GM18909 (cell line): ENCODE results near the gene ZNF468.
"Not testable (repeated sequence)": the region's sequence is repeated elsewhere in the genome, so short reads cannot be mapped to it uniquely, and the experiment has no call there.

ENCODE experiments used
- ATAC-seq: cut with Tn5 transposase; IDR thresholded peaks from one replicate; pipeline ENCODE4 v1.9.1; 2021; ENCODE audit warnings: mild to moderate bottlenecking; ENCODE audit not compliant: unreplicated experiment, poor library complexity

Gene ZNF468

GRCh38 chr19:52833541-52833940, 23.9 kb downstream of the ZNF468 start:
- ATAC-seq, result not testable (repeated sequence)

GRCh38 chr19:52829866-52830265, 27.6 kb downstream of the ZNF468 start:
- ATAC-seq, result not testable (repeated sequence)

- ATAC-seq, result no peak
Measured at GRCh38 chr19:52825765-52826164, 31.7 kb downstream of the ZNF468 start.

- ATAC-seq, result no peak
Measured at GRCh38 chr19:52823676-52824075, 33.7 kb downstream of the ZNF468 start.

- peak; percentile 95 for ATAC-seq
Measured at GRCh38 chr19:52821204-52821960, 36.0 kb downstream of the ZNF468 start, which contains the start of gene ZNF28. Gene ZNF28, minus strand, starts transcription at chr19:52821633. Its CDS starts 3,675 bp downstream, at chr19:52817958.

GRCh38 chr19:52820472-52821203, 36.8 kb downstream of the ZNF468 start:
- ATAC-seq, result peak; percentile 10

- ATAC-seq, result no peak
Measured at GRCh38 chr19:52809801-52810200, 47.6 kb downstream of the ZNF468 start.

GRCh38 chr19:52799950-52800640, 57.3 kb downstream of the ZNF468 start:
- not testable (repeated sequence) for ATAC-seq

- ATAC-seq, result no peak
Measured at GRCh38 chr19:52789440-52789839, 68.0 kb downstream of the ZNF468 start.
